Heart left ventricle (tissue), 13 donors: ENCODE data around the gene CDK19.

Experiments
- POLR2A ChIP-seq, 2 donors: fragments of 450-650 bp; IDR thresholded peaks; one replicate each; pipeline ENCODE4 v1.6.1; 2017; ENCODE audit warnings: antibody characterized with exemption in 2 of 2, mild to moderate bottlenecking in 2 of 2, moderate library complexity in 2 of 2
- TF ChIP-seq, protein P1 (sequence below), 12 donors: fragments of 200-600 bp; sonication (generic) in 4 of 12; IDR thresholded peaks; one replicate each; pipeline versions ENCODE4 v1.5.0 to v1.8.0; 2018 to 2022; ENCODE audit warnings: antibody characterized with exemption in 12 of 12, mild to moderate bottlenecking in 5 of 12
- donor health status: ischemic (EF 13 %, LVEDD 7.1; RV severe dilation, severe dysfunction).
- donor health status: DM: no; HTN: yes; CAD: no.
- donor health status: DM: no; HTN: no; CAD: no.
- donor health status: ischemic (EF 25% LVEDD 6.9; RV normal size, moderate dysfunction).
- donor health status: ischemic (EF 25% LVEDD 5.7; RV mildly dilated, moderate dysfunction).
- donor health status: ischemic (EF 35%, LVEDD 5.7; RV mildly dilated, moderate dysfunction).
- donor health status: nonischemic (EF 11% LVEDD 7.7; RV severe dilation, severe dysfunction).
- donor health status: DM: yes; HTN: yes; CAD: no.
- donor health status: PGD.
- donor health status: ischemic (EF 29% LVEDD 5.4; RV normal size, mild dysfunction).
- donor health status: nonischemic (EF 23%, LVEDD 6.1; RV moderate dilation, normal function).

DNA sequence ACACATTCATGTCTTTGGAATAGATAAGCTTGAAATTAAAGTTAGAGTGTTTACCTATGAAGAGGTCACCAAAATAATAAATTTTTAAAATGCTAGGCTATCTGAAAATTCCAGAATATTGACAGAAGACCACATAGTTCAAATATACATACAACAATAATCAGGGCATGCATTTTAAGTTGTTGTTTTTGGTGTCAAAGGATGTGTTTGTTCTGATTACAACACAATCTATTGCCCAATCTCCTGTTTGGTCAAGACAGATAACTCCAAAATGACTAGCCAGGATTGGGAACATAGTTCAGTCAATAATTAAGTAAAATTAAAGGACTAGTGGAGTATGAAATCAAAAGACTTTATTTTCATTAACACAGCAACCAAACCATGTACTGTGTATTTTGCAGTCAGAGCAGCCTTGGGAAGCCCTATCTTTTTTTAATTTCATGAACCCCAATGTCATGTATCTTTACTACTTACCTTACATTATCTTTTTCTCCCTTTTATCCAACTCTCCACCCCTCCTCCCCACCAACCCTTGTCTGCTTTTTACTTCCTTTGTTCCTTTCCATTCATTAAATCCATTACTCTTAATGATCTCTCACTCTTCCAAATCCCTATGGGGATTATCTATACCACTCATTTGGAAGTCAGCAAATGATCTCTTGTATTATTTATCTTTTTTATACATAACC is 111.2 kb downstream of the CDK19 start:
- TF ChIP-seq, protein P1, sequence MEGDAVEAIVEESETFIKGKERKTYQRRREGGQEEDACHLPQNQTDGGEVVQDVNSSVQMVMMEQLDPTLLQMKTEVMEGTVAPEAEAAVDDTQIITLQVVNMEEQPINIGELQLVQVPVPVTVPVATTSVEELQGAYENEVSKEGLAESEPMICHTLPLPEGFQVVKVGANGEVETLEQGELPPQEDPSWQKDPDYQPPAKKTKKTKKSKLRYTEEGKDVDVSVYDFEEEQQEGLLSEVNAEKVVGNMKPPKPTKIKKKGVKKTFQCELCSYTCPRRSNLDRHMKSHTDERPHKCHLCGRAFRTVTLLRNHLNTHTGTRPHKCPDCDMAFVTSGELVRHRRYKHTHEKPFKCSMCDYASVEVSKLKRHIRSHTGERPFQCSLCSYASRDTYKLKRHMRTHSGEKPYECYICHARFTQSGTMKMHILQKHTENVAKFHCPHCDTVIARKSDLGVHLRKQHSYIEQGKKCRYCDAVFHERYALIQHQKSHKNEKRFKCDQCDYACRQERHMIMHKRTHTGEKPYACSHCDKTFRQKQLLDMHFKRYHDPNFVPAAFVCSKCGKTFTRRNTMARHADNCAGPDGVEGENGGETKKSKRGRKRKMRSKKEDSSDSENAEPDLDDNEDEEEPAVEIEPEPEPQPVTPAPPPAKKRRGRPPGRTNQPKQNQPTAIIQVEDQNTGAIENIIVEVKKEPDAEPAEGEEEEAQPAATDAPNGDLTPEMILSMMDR (IDR thresholded peaks at IDR 0.05): no peak
- TF ChIP-seq POLR2A (IDR thresholded peaks at IDR 0.05): no peak
